NCI-H1092 treated with DMSO at 0.1 percent for 48 hours (cell line): ENCODE results near the gene MED26.
A peak's percentile ranks its signal among the peaks of the same experiment; 100 is the strongest.
"Not testable (repeated sequence)": the region's sequence is repeated elsewhere in the genome, so short reads cannot be mapped to it uniquely, and the experiment has no call there.

ENCODE experiments used
- DNase-seq: peaks from one replicate; lab custom pipeline; 2025; lab: John Stamatoyannopoulos, UW

The MED26 gene

DNA sequence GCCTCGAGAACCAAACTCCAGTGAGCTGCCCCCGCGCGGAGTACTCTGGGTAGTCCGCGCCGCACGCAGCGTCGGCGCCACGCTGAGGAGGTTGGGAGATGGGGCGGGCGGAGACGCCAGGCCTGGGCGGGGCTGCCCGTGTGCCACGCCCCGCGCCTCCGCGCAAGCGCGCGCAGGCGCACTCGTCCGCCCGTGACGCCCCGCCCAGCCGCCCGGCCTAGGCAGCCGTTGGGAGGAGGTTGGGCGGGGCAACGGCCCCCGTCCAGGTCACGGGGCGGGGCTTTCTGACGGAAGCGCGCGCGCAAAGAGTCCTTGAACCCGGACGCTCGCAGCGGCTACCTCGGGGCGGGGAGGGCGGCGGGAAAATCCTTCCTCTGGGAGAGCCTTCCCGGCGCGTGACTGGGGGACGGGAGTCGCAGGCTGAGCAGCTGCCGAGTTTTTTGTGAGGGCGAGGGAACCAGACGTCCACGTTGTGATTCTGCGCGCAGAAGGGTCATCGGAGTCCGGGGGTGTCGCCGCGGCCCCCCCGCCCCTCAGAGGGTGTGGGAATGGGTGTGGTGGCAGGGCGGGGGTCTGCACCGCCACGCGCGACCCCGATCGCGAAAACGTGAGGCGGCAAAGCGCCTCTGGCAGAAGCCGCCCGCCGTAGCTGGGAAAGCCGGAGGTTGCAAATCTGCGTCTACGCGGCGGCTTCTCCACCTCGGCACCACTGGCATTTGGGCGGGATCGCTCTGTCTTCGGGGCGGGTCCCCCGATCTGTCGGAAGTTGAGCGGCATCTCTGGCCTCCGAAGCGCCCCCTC is at the start of gene MED26:
Gene MED26, minus strand, starts transcription at position 22 of the 801 bp plus-strand sequence. CDS start 261 bp downstream, outside the sequence.
- peak; percentile 95 for DNase-seq

DNA sequence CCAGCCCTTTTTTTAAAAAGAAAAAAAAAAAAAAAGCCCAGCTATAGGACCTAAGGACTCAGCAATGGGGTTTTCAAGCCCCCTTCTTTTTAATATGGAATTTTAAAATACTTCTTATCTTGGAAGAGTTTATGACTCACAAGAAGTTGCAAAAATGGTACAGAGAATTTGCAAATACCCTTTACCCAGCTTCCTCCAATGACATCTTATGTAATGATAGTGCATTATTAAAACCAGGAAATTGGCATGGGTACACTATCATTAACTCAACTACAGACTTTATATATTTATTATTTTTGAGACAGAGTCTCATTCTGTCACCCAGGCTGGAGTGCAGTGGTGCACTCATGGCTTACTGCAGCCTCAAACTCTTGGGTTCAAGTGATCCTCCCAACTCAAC is 49.1 kb upstream of the MED26 start:
- no peak for DNase-seq

DNA sequence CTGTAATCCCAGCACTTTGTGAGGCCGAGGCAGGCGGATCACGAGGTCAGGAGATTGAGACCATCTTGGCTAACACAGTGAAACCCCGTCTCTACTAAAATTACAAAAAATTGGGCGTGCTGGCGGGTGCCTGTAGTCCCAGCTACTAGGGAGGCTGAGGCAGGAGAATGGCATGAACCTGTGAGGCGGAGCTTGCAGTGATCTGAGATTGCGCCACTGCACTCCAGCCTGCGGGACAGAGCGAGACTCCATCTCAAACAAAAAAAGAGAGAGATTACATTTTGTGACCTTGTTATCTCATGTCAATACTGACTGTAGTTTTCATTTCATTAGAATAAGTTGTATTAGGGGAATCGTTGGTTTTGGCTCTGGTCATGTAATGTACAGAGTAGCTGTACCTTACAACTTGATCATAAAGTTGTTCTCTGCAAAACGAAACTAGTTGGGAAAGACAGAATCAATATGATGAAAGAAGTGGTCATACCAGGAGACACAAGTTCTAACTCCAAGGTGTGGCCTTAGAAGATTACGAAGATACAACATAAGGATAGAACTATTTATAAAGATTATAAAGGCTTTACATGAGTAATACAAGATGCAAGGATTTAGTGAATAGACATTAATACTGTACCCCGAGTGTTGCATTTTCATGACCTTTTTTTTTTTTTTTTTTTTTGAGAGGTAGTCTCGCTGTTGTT is 48.2 kb upstream of the MED26 start:
- DNase-seq, result no peak

DNA sequence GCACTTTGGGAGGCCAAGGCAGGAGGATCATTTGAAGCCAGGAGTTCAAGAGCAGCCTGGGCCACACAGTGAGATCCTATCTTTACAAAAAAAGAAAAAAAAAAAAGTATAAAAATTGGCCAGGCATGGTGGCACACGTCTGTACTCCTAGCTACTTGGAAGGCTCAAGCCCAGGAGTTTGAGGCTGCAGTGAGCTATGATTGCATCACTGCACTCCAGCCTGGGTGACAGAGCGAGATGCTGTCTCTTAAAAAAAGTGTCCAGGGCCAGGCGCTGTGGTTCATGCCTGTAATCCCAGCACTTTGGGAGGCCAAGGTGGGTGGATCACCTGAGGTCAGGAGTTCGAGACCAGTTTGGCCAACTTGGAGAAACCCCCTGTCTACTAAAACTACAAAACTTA is 45.8 kb upstream of the MED26 start:
- DNase-seq, result not testable (repeated sequence)

DNA sequence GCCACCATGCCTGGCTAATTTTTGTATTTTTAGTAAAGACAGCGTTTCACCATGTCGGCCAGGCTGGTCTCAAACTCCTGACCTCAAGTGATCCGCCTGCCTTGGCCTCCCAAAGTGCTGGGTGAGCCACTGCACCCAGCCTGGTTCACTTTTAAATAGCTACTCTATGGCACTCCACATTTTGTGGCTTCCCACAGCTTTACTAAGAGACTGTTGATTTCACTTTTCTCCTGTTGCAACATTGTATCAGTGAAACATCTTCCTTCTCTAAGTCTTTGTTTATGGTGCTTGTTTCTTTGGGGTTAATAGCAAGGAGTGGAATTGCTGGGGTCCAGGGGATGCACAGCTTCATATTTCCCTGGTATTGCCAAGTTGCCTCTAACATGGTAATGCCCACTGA is 45.2 kb upstream of the MED26 start:
- DNase-seq, result no peak

DNA sequence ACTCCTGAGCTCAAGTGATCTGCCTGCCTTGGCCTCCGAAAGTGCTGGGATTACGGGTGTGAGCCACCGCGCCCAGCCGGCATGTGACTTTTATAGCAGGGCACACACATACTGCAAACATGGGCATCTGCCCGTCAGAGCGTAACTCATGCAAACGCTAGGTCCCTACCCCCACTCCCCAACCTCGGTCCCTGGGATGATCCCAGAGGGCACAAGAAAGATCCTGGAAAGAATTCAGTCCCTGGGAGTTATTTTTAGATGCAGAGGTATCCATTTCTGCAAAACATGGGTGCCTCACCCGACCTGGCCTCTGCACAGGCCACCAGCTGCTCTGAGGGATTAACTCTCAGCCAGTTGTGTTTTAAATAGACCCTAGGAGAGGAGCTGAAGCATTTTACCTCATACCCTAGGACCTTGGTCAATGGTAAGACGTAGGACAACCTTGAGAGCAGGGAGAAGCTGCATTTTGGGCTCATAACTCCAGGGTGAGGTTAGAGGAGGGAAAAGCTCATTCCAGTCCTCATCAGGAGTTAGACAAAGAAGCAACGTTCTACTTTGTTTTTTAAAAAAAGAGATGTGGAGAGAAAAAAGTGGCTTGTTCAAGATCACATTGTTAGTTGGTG is 43.8 kb upstream of the MED26 start:
- no peak for DNase-seq

DNA sequence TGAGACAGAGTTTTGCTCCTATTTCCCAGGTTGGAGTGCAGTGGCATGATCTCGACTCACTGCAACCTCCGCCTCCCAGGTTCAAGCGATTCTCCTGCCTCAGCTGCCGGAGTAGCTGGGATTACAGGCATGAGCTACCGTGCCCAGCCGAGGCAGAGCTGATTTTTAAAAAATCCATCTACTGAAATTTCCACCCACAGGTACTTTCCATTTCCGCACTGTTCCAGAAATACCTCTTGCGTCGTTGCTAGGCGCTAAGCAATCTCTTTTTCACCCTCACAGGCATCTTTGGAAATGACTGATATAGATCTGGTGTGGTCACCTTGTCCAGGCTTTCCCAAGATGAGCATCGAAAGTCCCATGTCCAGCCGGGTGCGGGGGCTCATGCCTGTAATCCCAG is 42.3 kb upstream of the MED26 start:
- DNase-seq, result no peak

DNA sequence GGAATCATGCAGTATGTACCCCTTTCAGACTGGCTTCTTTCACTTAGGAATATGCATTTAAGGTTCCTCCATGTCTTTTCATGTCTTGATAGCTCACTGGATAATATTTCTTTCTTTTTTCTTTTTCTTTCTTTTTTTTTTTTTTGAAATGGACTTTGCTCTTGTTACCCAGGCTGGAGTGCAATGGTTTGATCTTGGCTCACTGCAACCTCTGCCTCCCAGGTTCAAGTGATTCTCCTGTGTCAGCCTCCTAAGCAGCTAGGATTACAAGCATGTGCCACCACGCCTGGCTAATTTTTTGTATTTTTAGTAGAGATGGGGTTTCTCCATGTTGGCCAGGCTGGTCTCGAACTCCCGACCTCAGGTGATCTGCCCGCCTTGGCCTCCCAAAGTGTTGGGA is 40.7 kb upstream of the MED26 start:
- DNase-seq, result not testable (repeated sequence)

GRCh38 chr19:16668176-16668575 is 40.2 kb upstream of the MED26 start:
- no peak for DNase-seq

DNA sequence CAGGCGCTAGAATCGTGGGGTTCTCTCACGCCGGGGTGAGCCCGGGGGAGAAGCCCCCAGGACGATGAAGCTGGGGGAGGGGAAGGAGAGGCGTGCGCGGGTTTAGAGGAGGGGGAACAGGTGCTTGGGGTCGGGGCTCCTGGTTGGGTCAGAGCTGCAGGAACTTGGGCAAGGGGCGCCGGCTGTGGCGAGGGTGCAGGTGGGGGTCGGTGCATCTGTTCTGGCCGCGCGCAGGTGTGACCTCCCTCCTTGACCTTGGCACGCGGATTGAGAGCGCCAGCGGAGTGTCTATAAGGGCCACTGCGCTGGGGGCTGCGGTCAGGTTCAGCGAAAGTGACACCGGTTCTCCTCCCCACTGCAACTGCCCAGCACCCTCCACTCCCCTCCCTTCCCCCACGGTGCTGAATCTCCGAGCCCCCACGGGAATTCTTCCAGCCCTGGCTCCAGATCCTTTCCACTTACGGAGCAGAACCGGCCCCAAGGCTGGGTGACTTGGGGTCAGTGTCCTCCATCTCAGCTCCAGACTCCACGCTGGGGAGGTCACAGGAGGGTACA is 33.6 kb upstream of the MED26 start:
- DNase-seq, result peak; percentile 20

DNA sequence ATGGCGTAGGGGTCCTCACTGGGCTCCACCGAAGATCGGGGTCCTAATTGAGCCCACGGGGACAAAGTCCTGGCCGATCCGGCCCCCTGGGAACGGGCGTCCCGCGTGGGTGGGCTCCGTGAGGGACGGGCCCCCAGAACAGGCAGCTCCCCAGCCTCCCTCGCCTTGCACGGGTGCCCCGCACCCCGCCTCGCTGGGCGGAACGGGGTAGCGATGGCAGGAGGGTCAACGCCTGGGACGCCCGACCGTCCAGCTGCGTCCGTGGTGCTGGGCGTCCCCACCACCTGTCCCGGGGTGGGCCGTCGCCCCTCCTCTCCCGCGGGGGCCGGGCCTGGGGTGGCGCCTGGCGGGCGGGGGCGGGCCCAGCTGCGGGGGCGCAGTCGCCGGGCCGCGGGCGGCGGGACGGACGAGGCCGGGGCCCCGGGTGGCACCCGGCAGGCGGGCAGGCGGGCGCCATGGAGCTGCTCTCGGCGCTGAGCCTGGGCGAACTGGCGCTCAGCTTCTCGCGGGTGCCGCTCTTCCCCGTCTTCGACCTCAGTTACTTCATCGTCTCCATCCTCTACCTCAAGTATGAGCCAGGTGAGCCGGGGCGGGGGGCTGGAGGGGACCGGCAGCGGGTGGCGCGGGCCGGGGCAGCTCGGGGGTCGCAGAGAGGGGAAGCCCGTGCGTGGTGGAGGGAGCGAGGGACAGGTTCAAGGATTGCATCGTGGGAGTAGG is 32.9 kb upstream of the MED26 start, which contains the start of gene TMEM38A:
Gene TMEM38A, plus strand, starts transcription at position 377 of the 717 bp plus-strand sequence. Its CDS starts 79 bp downstream, at position 456.
- peak; percentile 2 for DNase-seq

GRCh38 chr19:16659832-16660708 is 32.1 kb upstream of the MED26 start, which contains the start of gene SMIM7:
SMIM7 (minus strand) TSS chr19:16660144; CDS start chr19:16660110, 34 bp downstream.
- peak; percentile 98 for DNase-seq

DNA sequence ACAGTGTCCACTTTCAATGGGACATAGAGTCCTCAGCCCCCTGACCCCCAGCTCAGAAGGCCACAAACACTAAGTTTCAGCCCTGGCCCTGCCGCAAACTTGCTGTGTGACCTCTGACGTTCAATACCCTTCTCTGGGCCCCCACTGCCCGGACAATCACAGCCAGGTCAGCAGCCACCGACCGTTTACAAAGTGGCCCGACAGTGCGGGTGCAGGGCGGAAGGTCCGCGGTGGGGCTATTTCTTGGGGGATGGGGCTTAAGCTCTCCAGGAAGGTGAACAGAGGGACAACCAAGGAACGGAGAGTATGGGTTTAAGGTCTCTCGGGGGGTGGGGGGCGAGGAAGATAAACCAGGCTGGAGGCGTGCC is 31.4 kb upstream of the MED26 start:
- DNase-seq, result no peak

DNA sequence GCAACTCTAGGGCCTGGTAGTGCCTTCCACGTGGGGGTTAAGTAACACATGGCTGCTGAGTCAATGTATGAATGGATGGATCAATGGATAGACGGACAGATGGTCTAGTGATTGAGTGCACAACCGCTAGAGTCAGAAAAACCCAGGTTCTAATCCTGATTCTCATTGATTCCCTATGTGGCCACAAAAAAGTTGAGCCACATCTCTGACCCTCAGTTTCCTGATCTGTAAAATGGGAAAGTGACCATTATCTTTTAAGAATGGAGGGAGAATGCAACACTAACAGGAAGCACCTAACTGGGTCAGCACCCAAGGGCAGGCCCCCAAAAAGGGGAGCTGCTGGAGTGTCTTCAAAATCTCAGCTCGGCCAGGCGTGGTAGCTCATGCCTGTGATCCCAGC is 29.4 kb upstream of the MED26 start:
- DNase-seq, result no peak

GRCh38 chr19:16655727-16656126 is 27.7 kb upstream of the MED26 start:
- DNase-seq, result no peak

- no peak for DNase-seq
These were observed 26.6 kb upstream of the MED26 start for GRCh38 chr19:16654627-16655026.

DNA sequence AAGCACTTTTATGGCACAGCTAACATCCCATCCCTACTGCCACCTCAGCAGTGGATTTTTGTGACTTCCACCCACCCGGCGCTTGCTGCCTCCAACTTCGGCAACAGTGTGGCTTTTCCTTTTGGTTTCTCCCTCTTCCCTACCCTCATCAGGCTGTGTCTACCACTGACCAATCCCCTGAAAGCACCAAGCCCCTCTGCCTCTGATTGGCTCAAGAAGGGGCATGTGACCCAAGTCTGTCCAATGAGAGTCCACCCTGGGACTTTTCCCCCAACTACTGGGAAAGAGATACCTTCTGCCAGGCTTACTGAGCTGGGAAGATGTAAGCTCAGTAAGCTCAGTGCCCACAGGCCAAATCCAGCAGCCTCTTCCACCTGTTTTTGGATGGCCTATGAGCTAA is 26.1 kb upstream of the MED26 start:
- DNase-seq, result no peak

DNA sequence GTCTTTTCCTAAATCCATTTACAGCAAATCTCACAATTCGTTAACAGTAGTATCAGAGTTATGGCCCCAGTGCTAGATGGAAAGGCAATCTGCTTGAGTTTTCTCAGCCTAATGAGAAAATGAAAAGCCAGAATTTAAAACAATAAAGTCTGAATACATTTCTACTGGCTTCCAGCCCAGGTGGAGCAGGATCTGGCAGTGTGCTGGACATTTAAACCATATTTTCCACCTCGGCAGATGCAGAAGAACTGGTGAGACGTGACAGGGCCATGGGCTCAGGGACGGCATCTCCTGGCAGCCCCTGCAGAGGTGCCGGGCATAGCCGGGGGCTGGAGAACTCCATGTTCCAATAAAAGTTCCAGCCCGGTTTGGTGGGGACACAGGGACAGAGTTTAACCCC is 24.9 kb upstream of the MED26 start:
- no peak for DNase-seq

DNA sequence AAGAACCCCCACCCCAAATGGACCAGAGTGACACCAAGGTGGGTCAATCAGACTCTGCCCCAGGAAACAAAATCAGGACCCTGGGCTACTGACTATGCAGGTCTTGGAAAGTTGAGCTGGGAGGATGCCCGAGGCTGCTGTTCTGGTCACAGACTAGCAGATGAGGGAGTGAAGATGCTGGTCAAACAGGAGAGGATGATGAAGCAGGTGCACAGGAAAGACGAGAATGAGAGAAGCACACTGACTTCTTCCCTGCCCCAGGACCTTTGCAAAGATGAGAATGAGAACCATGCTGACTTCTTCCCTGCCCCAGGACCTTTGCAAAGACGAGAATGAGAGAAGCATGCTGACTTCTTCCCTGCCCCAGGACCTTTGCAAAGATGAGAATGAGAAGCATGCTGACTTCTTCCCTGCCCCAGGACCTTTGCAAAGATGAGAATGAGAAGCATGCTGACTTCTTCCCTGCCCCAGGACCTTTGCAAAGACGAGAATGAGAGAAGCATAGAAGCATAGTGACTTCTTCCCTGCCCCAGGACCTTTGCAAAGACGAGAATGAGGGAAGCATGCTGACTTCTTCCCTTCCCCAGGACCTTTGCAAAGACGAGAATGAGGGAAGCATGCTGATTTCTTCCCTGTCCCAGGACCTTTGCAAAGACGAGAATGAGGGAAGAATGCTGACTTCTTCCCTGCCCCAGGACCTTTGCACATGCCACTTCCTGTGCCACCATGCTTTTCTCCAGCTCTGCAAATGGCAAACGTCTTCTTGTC is 23.6 kb upstream of the MED26 start:
- not testable (repeated sequence) for DNase-seq

DNA sequence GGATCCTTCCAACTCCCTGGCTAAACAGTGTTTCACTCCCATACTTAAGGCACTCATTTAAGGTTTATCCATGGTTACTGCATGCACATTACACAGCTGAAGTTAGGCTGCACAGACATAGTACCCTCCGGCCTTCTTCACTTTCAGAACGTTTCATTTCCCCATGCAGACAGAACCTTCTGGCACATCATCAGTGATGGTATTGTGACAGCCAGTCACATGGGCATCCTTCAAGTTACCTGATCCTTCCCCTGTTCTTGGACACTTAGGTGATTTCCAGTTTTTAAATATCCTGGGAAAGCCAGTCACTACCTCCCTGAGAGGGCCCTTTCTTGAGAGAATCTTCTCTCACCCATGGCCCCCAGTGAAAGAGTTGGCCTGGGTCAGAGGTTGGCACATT is 22.8 kb upstream of the MED26 start:
- DNase-seq, result no peak
